Measurements from ENCODE around the gene WWOX. TPM values are rescaled to one million over a fixed set of nuclear protein-coding genes. Genes with fewer than 3 reads are reported as not detected.
A peak's percentile ranks its signal among the peaks of the same experiment; 100 is the strongest.

Gene WWOX
- total and polyA plus RNA-seq, 2 of the 8 experiments (the other 6 are each of a cell fraction or from before 2014, with no cell fraction given), result 5.4 to 16.7 TPM

DNA sequence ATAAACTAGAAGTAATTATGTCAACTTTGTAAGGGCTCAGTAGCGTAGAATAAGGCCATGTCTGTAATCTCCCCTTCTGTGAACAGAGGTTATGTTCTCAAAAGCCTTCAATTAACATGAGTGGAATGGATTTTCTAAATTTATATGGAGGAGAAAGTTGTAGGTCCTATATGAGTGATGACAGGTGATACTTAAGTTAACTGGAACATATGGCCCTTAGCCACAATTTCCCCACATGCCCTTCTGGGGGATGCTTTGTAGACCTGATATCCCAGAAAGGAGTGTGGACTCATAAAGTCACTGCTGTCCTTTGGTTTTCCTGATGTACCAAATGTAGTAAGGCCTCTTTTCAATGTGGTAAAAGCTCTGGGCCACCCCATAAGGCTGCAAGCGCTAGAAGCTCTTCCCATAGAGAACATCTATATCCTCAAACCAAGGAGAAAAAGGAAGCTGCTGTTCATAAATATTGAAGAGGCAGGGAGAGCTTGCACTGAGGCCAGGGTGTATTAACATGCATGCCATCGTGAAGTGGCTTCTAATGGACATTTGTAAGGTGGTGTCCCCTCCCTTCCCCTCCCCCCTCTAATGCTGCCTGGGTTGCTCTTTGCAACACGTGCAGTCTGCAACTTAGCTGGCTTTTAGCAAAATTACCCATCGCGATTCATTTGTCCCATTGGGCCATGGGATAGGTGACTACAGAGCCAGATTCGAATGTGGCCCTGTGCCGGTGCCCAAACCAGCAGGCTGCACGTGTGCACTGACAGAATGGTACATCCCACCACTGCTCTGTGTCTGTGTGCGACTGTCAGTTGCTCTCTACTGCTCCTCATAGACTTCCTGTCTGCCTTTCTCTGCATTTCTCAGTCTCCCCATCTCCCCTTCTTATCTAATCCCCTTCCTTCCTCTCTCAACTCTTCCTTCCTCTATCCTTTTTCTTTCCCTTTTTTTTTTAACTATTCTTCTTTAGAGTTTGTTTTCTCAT is 269.0 kb downstream of the WWOX start:
- no peak for DNase-seq (ENCODE audit: low read depth in 1 of 2, low spot score in 2 of 2)
- Histone ChIP-seq H3K9me3 (ENCODE audit: insufficient read depth in 2 of 2, low read depth in 1 of 2, low read length in 1 of 2) (no peaks in the 10 kb centered on the region), H4K91ac (replicated peaks; ENCODE audit: insufficient read length, low read length) (peak overlapping the region; percentile 9)
- TF ChIP-seq TAF1 (IDR thresholded peaks at IDR 0.05; ENCODE audit: low read depth, low read length), result no peak
- TF ChIP-seq SIRT6 (IDR thresholded peaks at IDR 0.05; ENCODE audit: low read length), result no peak
- no peak for TF ChIP-seq CBX8 (IDR thresholded peaks at IDR 0.05; ENCODE audit: borderline replicate concordance, low read depth, low read length)
- no peak for TF ChIP-seq SP4 (IDR thresholded peaks at IDR 0.05; ENCODE audit: low read length)
- no peak for TF ChIP-seq RBBP5 (IDR thresholded peaks at IDR 0.05; ENCODE audit: borderline replicate concordance, low read depth, low read length)
- no peak for TF ChIP-seq SP2 (IDR thresholded peaks at IDR 0.05; ENCODE audit: low read length)
- no peak for TF ChIP-seq PHF8 (conservative IDR thresholded peaks at IDR 0.05; ENCODE audit: low read depth, low read length)
- TF ChIP-seq, protein P1, sequence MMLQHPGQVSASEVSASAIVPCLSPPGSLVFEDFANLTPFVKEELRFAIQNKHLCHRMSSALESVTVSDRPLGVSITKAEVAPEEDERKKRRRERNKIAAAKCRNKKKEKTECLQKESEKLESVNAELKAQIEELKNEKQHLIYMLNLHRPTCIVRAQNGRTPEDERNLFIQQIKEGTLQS (IDR thresholded peaks at IDR 0.05; ENCODE audit: insufficient read depth, low read depth, low read length), result no peak
- TF ChIP-seq RNF2 (IDR thresholded peaks at IDR 0.05; ENCODE audit: borderline replicate concordance, low read depth, low read length, missing control alignments, poor library complexity, severe bottlenecking), result no peak
- no peak for TF ChIP-seq FOSL1 (IDR thresholded peaks at IDR 0.05; ENCODE audit: insufficient read depth, low read depth, low read length)
- no peak for TF ChIP-seq NRF1 (IDR thresholded peaks at IDR 0.05; ENCODE audit: low read depth, low read length)

More for the DNA sequence above, 269.0 kb downstream of the WWOX start:
- Histone ChIP-seq H3K23me2 (ENCODE audit: low read depth, low read length) (no peaks in the 10 kb centered on the region), H3K36me3 (ENCODE audit: control insufficient read depth in 2 of 4, insufficient read depth in 4 of 4, low read length in 3 of 4) (no peaks in the 10 kb centered on the region), H2BK15ac (ENCODE audit: low read length) (no peak overlapping the region), H4K20me1 (replicated peaks in 1 of 2; ENCODE audit: control insufficient read depth in 1 of 2, insufficient read depth in 2 of 2, low read length in 2 of 2) (no peaks in the 10 kb centered on the region), H3K56ac (replicated peaks; ENCODE audit: insufficient read length, low read depth, low read length) (no peak overlapping the region), H3K14ac (ENCODE audit: insufficient read length) (no peak overlapping the region), H3K27ac (ENCODE audit: low read depth, low read length) (no peak overlapping the region), H2AFZ (ENCODE audit: low read length) (no peak overlapping the region), H4K5ac (ENCODE audit: insufficient read length, low read depth, low read length) (no peak overlapping the region), H3K4me2 (ENCODE audit: insufficient read depth in 1 of 2, low read depth in 2 of 2, low read length in 2 of 2) (no peak overlapping the region), H2BK5ac (ENCODE audit: low read depth, low read length) (no peak overlapping the region), H3K9ac (replicated peaks in 1 of 4; ENCODE audit: extremely low read depth in 1 of 4, low read depth in 3 of 4, low read length in 3 of 4) (peak overlapping the region in 1 of 4 experiments; percentile 15; a peak in 1 of 7 replicates), H3K4me3 (ENCODE audit: extremely low read depth in 1 of 4, insufficient read depth in 2 of 4, low read depth in 3 of 4, low read length in 4 of 4) (no peak overlapping the region), H2BK120ac (replicated peaks; ENCODE audit: low read depth, low read length) (no peak overlapping the region), H3K4ac (replicated peaks; ENCODE audit: insufficient read length, low read depth, low read length) (no peak overlapping the region), H2BK12ac (ENCODE audit: low read depth, low read length) (no peak overlapping the region), H3K23ac (ENCODE audit: insufficient read length) (no peak overlapping the region), H3K4me1 (replicated peaks in 1 of 4; ENCODE audit: control insufficient read depth in 3 of 4, insufficient read depth in 4 of 4, low read length in 3 of 4) (peaks cover 3 to 13% (median 6%) of the 10 kb centered on the region in 4 experiments; a peak in 4 of 7 replicates), H4K8ac (ENCODE audit: extremely low read depth, insufficient read depth, low read length) (no peak overlapping the region), H3K27me3 (replicated peaks in 1 of 4; ENCODE audit: control insufficient read depth in 3 of 4, extremely low read depth in 1 of 4, insufficient read depth in 3 of 4, low read length in 3 of 4) (no peaks in the 10 kb centered on the region; a peak in 1 of 7 replicates), H3K18ac (ENCODE audit: extremely low read depth, low read length) (no peak overlapping the region), H2BK20ac (ENCODE audit: low read length) (no peak overlapping the region), H2AK5ac (ENCODE audit: low read depth, low read length) (no peak overlapping the region), H3K79me2 (ENCODE audit: control insufficient read depth in 1 of 2, insufficient read depth in 2 of 2, low read length in 2 of 2) (no peaks in the 10 kb centered on the region), H3K79me1 (ENCODE audit: low read depth, low read length) (no peaks in the 10 kb centered on the region)
- CTCF ChIA-PET (ENCODE audit: partially characterized antibody), result interaction anchor here (0.8 to 1.5 kb wide), 5 partner anchors 8 to 70 kb away, joined by 3 to 5 read pairs (median 3); no protein-coding TSS in a partner anchor
- WGBS, 2 experiments (ENCODE audit: extremely low coverage in 1 of 2, insufficient coverage in 1 of 2, insufficient read length in 1 of 2, insufficient replicate concordance in 2 of 2, low coverage in 1 of 2, low lambda C conversion rate in 2 of 2, missing lambda C conversion rate in 1 of 2), result 93% methylated on average over 10 of the region's 10 CpGs; no CpG with 5 or more reads in 1 of the 2 experiments
- POLR2A ChIA-PET (ENCODE audit: partially characterized antibody), result no interaction called here
- FAIRE-seq, result no peak

Data from H1 (cell line).